ENCODE measurements around the gene KCNH3. TPM values are rescaled to one million over a fixed set of nuclear protein-coding genes. Genes with fewer than 3 reads are reported as not detected.

KCNH3 gene
- total and polyA plus RNA-seq, 2 of the 13 experiments (the other 11 are each of a cell fraction or from before 2014, with no cell fraction given): 0.01 to 0.07 TPM

DNA sequence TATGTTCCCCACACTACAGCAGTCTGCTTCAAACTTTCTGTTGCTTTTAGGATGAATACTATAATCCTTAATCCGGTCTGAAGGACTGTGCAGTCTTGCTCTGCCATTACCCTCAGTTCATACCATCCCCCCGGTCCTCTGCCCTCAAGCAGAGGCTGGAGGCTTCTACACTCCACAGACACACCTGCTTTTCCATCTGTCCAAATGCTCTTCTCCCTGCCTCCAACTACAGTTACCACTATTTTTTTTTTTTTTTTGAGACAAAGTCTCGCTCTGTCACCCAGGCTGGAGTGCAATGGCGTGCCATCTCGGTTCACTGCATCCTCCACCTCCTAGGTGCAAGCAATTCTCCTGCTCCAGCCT is 19.3 kb upstream of the KCNH3 start:
- WGBS (ENCODE audit: low lambda C conversion rate): 94% methylated on average over 5 of the region's 5 CpGs
- no peaks in the 10 kb centered on the region for H3K9me3 ChIP-seq (ENCODE audit: low read length)
- H3K9ac ChIP-seq (ENCODE audit: insufficient read depth, low read depth, low read length): no peak overlapping the region
- peaks cover 3 to 34% of the 10 kb centered on the region in 2 experiments; a peak in 4 of 5 replicates for H3K36me3 ChIP-seq (replicated peaks in 1 of 2; ENCODE audit: control insufficient read depth in 1 of 2, insufficient read depth in 2 of 2, low read length in 2 of 2)
- no peak for DNase-seq (ENCODE audit: low spot score)
- in situ Hi-C loops (cut with HindIII; ENCODE audit: extremely low pct_ligation_motif_present, low pct_unique_long_range_greater_than_20kb) (no loop called here), intact Hi-C loops (cut with micrococcal nuclease; ENCODE audit: unreplicated experiment) (no loop called here)
- H3K4me3 ChIP-seq (replicated peaks in 1 of 3; ENCODE audit: insufficient read depth in 1 of 3, low read depth in 2 of 3, low read length in 3 of 3): no peak overlapping the region
- no peaks in the 10 kb centered on the region for H3K27me3 ChIP-seq (ENCODE audit: control insufficient read depth in 1 of 2, insufficient read depth in 2 of 2, low read length in 2 of 2)
- no peaks in the 10 kb centered on the region for H3K4me1 ChIP-seq (ENCODE audit: insufficient read depth, low read length)
- no peaks in the 10 kb centered on the region for H3K79me2 ChIP-seq (ENCODE audit: insufficient read depth, low read length)
- H4K20me1 ChIP-seq (ENCODE audit: insufficient read depth, low read length): no peaks in the 10 kb centered on the region
- no TSS peak for BruUV-seq (replicated peaks)
- no peak overlapping the region for H2AFZ ChIP-seq (ENCODE audit: low read length)
- no peak for ATAC-seq
- H3K4me2 ChIP-seq (ENCODE audit: low read depth, low read length): no peak overlapping the region
- ChIA-PET CTCF (ENCODE audit: low intra/inter-chr PET ratio, low total read pairs) (no interaction called here), POLR2A (interaction anchor here (1.2 to 1.6 kb wide), 2 partner anchors 153 to 172 kb away, joined by 3 to 5 read pairs; partner anchors contain the start of gene SPATS2)
- H3K27ac ChIP-seq (ENCODE audit: extremely low read length, insufficient read depth, low read length): no peak overlapping the region
- TF ChIP-seq ZNF44 (CRISPR knock-in tag; IDR thresholded peaks at IDR 0.05) (no peak), ZNF30 (CRISPR knock-in tag; IDR thresholded peaks at IDR 0.05) (no peak), SMARCC2 (IDR thresholded peaks at IDR 0.05) (no peak), NFKBIZ (CRISPR knock-in tag; IDR thresholded peaks at IDR 0.05) (no peak), HHEX (CRISPR knock-in tag; IDR thresholded peaks at IDR 0.05) (no peak), MTF1 (CRISPR knock-in tag; IDR thresholded peaks at IDR 0.05) (no peak), ZMAT3 (CRISPR knock-in tag; conservative IDR thresholded peaks at IDR 0.05) (no peak), PCBP1 (IDR thresholded peaks at IDR 0.05; ENCODE audit: borderline replicate concordance, low read depth, low read length) (no peak), RARG (CRISPR knock-in tag; IDR thresholded peaks at IDR 0.05; ENCODE audit: low read depth) (no peak), ZFP37 (CRISPR knock-in tag; IDR thresholded peaks at IDR 0.05; ENCODE audit: borderline replicate concordance) (no peak)
- TF ChIP-seq, protein P1, sequence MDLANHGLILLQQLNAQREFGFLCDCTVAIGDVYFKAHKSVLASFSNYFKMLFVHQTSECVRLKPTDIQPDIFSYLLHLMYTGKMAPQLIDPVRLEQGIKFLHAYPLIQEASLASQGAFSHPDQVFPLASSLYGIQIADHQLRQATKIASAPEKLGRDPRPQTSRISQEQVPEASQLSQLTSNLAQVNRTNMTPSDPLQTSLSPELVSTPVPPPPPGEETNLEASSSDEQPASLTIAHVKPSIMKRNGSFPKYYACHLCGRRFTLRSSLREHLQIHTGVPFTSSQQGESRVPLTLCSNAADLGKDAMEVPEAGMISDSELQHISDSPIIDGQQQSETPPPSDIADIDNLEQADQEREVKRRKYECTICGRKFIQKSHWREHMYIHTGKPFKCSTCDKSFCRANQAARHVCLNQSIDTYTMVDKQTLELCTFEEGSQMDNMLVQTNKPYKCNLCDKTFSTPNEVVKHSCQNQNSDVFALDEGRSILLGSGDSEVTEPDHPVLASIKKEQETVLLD (CRISPR knock-in tag; IDR thresholded peaks at IDR 0.05; ENCODE audit: low read depth): no peak
- TF ChIP-seq, protein P2, sequence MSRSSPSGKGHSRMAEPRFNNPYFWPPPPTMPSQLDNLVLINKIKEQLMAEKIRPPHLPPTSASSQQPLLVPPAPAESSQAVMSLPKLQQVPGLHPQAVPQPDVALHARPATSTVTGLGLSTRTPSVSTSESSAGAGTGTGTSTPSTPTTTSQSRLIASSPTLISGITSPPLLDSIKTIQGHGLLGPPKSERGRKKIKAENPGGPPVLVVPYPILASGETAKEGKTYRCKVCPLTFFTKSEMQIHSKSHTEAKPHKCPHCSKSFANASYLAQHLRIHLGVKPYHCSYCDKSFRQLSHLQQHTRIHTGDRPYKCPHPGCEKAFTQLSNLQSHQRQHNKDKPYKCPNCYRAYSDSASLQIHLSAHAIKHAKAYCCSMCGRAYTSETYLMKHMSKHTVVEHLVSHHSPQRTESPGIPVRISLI (CRISPR knock-in tag; IDR thresholded peaks at IDR 0.05; ENCODE audit: borderline replicate concordance): no peak
- TF ChIP-seq, protein P3, sequence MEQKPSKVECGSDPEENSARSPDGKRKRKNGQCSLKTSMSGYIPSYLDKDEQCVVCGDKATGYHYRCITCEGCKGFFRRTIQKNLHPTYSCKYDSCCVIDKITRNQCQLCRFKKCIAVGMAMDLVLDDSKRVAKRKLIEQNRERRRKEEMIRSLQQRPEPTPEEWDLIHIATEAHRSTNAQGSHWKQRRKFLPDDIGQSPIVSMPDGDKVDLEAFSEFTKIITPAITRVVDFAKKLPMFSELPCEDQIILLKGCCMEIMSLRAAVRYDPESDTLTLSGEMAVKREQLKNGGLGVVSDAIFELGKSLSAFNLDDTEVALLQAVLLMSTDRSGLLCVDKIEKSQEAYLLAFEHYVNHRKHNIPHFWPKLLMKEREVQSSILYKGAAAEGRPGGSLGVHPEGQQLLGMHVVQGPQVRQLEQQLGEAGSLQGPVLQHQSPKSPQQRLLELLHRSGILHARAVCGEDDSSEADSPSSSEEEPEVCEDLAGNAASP (CRISPR knock-in tag; IDR thresholded peaks at IDR 0.05; ENCODE audit: borderline replicate concordance): no peak
- no peak for FAIRE-seq

Data from HepG2 (cell line).